IPS DF 6.9 (cell line): ENCODE results near the gene PRDM2.
A peak's percentile ranks its signal among the peaks of the same experiment; 100 is the strongest.

Experiments used
- DNase-seq: peaks from one replicate; pipeline ENCODE4 v3.0.0-alpha.2; 2013; ENCODE audit warnings: low read depth, low spot score
- H3K27ac ChIP-seq: one replicate; pipeline ENCODE4 v1.5.1; 2013; ENCODE audit warnings: low read length, control low read depth
- H3K27me3 ChIP-seq: 2 replicates; pipeline ENCODE4 v1.6.1; 2013; ENCODE audit warnings: mild to moderate bottlenecking, low read length; ENCODE audit not compliant: control insufficient read depth, insufficient read depth
- H3K36me3 ChIP-seq: 2 replicates; pipeline ENCODE4 v1.6.1; 2013; ENCODE audit warnings: low read length; ENCODE audit not compliant: control insufficient read depth, insufficient read depth
- H3K4me1 ChIP-seq: 2 replicates; pipeline ENCODE4 v1.6.1; 2013; ENCODE audit warnings: low read length; ENCODE audit not compliant: control insufficient read depth, insufficient read depth
- H3K4me3 ChIP-seq: 2 replicates; pipeline ENCODE4 v1.5.1; 2013; ENCODE audit warnings: mild to moderate bottlenecking, low read length
- H3K9me3 ChIP-seq: 2 replicates; pipeline ENCODE4 v1.6.1; 2013; ENCODE audit warnings: low read length, inconsistent platforms; ENCODE audit not compliant: control insufficient read depth, insufficient read depth
- WGBS: extraction: QIAGEN DNeasy Blood & Tissue Kit; methylation state at CpG from one replicate; pipeline ENCODE4 v1.1.7; 2013; ENCODE audit warnings: mixed read lengths, missing lambda C conversion rate; ENCODE audit not compliant: insufficient read length, insufficient coverage; 5-methylcytosine and 5-hydroxymethylcytosine counted together

Gene PRDM2

GRCh38 chr1:13824626-13825025 lies 124.6 kb downstream of the PRDM2 start:
- no CpG with 5 or more reads among the region's 9 CpGs for WGBS
- H3K9me3 ChIP-seq, result no peaks in the 10 kb centered on the region
- DNase-seq, result no peak

GRCh38 chr1:13825033-13825432 lies 125.0 kb downstream of the PRDM2 start:
- no CpG with 5 or more reads among the region's 4 CpGs for WGBS
- H3K9me3 ChIP-seq, result no peaks in the 10 kb centered on the region
- no peak overlapping the region for H3K27ac ChIP-seq
- 0 out of 2 replicates have a peak, but pooled peaks cover 1% of the 10 kb centered on the region for H3K4me1 ChIP-seq
- H3K4me3 ChIP-seq, result no peak overlapping the region
- H3K36me3 ChIP-seq, result no peaks in the 10 kb centered on the region
- DNase-seq, result no peak
- no peaks in the 10 kb centered on the region for H3K27me3 ChIP-seq

More at GRCh38 chr1:13824626-13825025, 124.6 kb downstream of the PRDM2 start:
- Histone ChIP-seq H3K27ac (no peak overlapping the region), H3K4me3 (no peak overlapping the region), H3K4me1 (0 out of 2 replicates have a peak, but pooled peaks cover 1% of the 10 kb centered on the region), H3K27me3 (no peaks in the 10 kb centered on the region), H3K36me3 (no peaks in the 10 kb centered on the region)

- Histone ChIP-seq H3K4me3 (no peak overlapping the region), H3K27ac (no peak overlapping the region), H3K9me3 (no peaks in the 10 kb centered on the region), H3K4me1 (0 out of 2 replicates have a peak, but pooled peaks cover 1% of the 10 kb centered on the region), H3K27me3 (no peaks in the 10 kb centered on the region), H3K36me3 (no peaks in the 10 kb centered on the region)
- no CpG with 5 or more reads among the region's 2 CpGs for WGBS
- DNase-seq, result no peak
Measured at GRCh38 chr1:13826009-13826408, 126.0 kb downstream of the PRDM2 start.

GRCh38 chr1:13826591-13826990 lies 126.6 kb downstream of the PRDM2 start:
- Histone ChIP-seq H3K36me3 (no peaks in the 10 kb centered on the region), H3K27me3 (no peaks in the 10 kb centered on the region), H3K4me3 (no peak overlapping the region), H3K4me1 (0 out of 2 replicates have a peak, but pooled peaks cover 1% of the 10 kb centered on the region), H3K27ac (no peak overlapping the region), H3K9me3 (no peaks in the 10 kb centered on the region)
- no peak for DNase-seq
- WGBS, result no CpG with 5 or more reads among the region's 6 CpGs

- no peaks in the 10 kb centered on the region for H3K27me3 ChIP-seq
- H3K36me3 ChIP-seq, result no peaks in the 10 kb centered on the region
- no CpG with 5 or more reads among the region's 18 CpGs for WGBS
- no peak overlapping the region for H3K4me3 ChIP-seq
- H3K9me3 ChIP-seq, result no peaks in the 10 kb centered on the region
- H3K27ac ChIP-seq, result no peak overlapping the region
- DNase-seq, result peak; percentile 71
- 0 out of 2 replicates have a peak, but pooled peaks cover 1% of the 10 kb centered on the region for H3K4me1 ChIP-seq
Measured at GRCh38 chr1:13828454-13829151, 128.6 kb downstream of the PRDM2 start.

GRCh38 chr1:13829152-13829769 lies 129.3 kb downstream of the PRDM2 start:
- 0 out of 2 replicates have a peak, but pooled peaks cover 1% of the 10 kb centered on the region for H3K4me1 ChIP-seq
- H3K9me3 ChIP-seq, result no peaks in the 10 kb centered on the region
- WGBS, result no CpG with 5 or more reads among the region's 10 CpGs
- no peaks in the 10 kb centered on the region for H3K36me3 ChIP-seq
- H3K27me3 ChIP-seq, result no peaks in the 10 kb centered on the region
- H3K27ac ChIP-seq, result no peak overlapping the region
- no peak for DNase-seq
- no peak overlapping the region for H3K4me3 ChIP-seq

- no CpG with 5 or more reads among the region's 7 CpGs for WGBS
- Histone ChIP-seq H3K4me1 (0 out of 2 replicates have a peak, but pooled peaks cover 1% of the 10 kb centered on the region), H3K9me3 (no peaks in the 10 kb centered on the region), H3K36me3 (no peaks in the 10 kb centered on the region), H3K4me3 (no peak overlapping the region), H3K27ac (no peak overlapping the region), H3K27me3 (no peaks in the 10 kb centered on the region)
- DNase-seq, result no peak
Measured at GRCh38 chr1:13830170-13830569, 130.2 kb downstream of the PRDM2 start.

- no peaks in the 10 kb centered on the region for H3K9me3 ChIP-seq
- no peak for DNase-seq
Measured at GRCh38 chr1:13830616-13831280, 130.8 kb downstream of the PRDM2 start.

GRCh38 chr1:13832100-13832499 lies 132.1 kb downstream of the PRDM2 start:
- no CpG with 5 or more reads among the region's 4 CpGs for WGBS
- DNase-seq, result no peak
- Histone ChIP-seq H3K27me3 (no peaks in the 10 kb centered on the region), H3K27ac (no peak overlapping the region), H3K9me3 (no peaks in the 10 kb centered on the region), H3K4me1 (0 out of 2 replicates have a peak, but pooled peaks cover 1% of the 10 kb centered on the region), H3K36me3 (no peaks in the 10 kb centered on the region), H3K4me3 (no peak overlapping the region)

More at GRCh38 chr1:13830616-13831280, 130.8 kb downstream of the PRDM2 start:
- Histone ChIP-seq H3K27me3 (no peaks in the 10 kb centered on the region), H3K4me3 (no peak overlapping the region), H3K27ac (no peak overlapping the region), H3K36me3 (no peaks in the 10 kb centered on the region), H3K4me1 (0 out of 2 replicates have a peak, but pooled peaks cover 1% of the 10 kb centered on the region)
- no CpG with 5 or more reads among the region's 6 CpGs for WGBS

GRCh38 chr1:13832536-13832935 lies 132.5 kb downstream of the PRDM2 start:
- Histone ChIP-seq H3K27ac (no peak overlapping the region), H3K4me3 (no peak overlapping the region), H3K4me1 (0 out of 2 replicates have a peak, but pooled peaks cover 1% of the 10 kb centered on the region), H3K9me3 (no peaks in the 10 kb centered on the region), H3K36me3 (no peaks in the 10 kb centered on the region), H3K27me3 (no peaks in the 10 kb centered on the region)
- no CpG with 5 or more reads among the region's 4 CpGs for WGBS
- no peak for DNase-seq
